Neuronal stem cell (in vitro differentiated cells): Measurements from ENCODE around the gene ZFP62.
A peak's percentile ranks its signal among the peaks of the same experiment; 100 is the strongest.
"Not testable (repeated sequence)": the region's sequence is repeated elsewhere in the genome, so short reads cannot be mapped to it uniquely, and the experiment has no call there.

ENCODE experiments used
- DNase-seq: peaks from one replicate; pipeline ENCODE4 v3.0.0-alpha.2; 2013; ENCODE audit warnings: low spot score
- H2AFZ ChIP-seq: one replicate; pipeline ENCODE4 v1.6.1; 2013; ENCODE audit warnings: mild to moderate bottlenecking, low read length, inconsistent platforms
- H2AK5ac ChIP-seq: 2 replicates; pipeline ENCODE4 v1.6.1; 2013; ENCODE audit warnings: low read depth, mild to moderate bottlenecking, inconsistent platforms, low read length, moderate library complexity, mixed read lengths
- H2BK120ac ChIP-seq: 2 replicates; pipeline ENCODE4 v1.6.1; 2013; ENCODE audit warnings: low read depth, mild to moderate bottlenecking, inconsistent platforms, low read length, moderate library complexity, mixed read lengths
- H2BK12ac ChIP-seq: one replicate; pipeline ENCODE4 v1.6.1; 2013; ENCODE audit warnings: low read length, inconsistent platforms
- H2BK15ac ChIP-seq: 2 replicates; pipeline ENCODE4 v1.6.1; 2013; ENCODE audit warnings: mild to moderate bottlenecking, low read length, inconsistent platforms, mixed read lengths
- H2BK5ac ChIP-seq: one replicate; pipeline ENCODE4 v1.6.1; 2013; ENCODE audit warnings: inconsistent platforms, mild to moderate bottlenecking, low read length, moderate library complexity
- H3K14ac ChIP-seq: one replicate; pipeline ENCODE4 v1.6.1; 2013; ENCODE audit warnings: low read length, inconsistent platforms
- H3K18ac ChIP-seq: 2 replicates; pipeline ENCODE4 v1.6.1; 2013; ENCODE audit warnings: low read length, inconsistent platforms
- H3K23ac ChIP-seq: 2 replicates; pipeline ENCODE4 v1.6.1; 2013; ENCODE audit warnings: low read depth, mild to moderate bottlenecking, mixed read lengths, low read length, inconsistent platforms; ENCODE audit not compliant: poor library complexity
- H3K27ac ChIP-seq: replicated peaks from 3 replicates; pipeline ENCODE4 v1.5.1; 2013; ENCODE audit warnings: low read length, inconsistent platforms
- H3K27me3 ChIP-seq, 3 experiments: 2 replicates each; pipeline ENCODE4 v1.6.1; 2013; ENCODE audit warnings: low read length in 3 of 3, mild to moderate bottlenecking in 2 of 3, inconsistent platforms in 1 of 3, low read depth in 1 of 3, mixed read lengths in 1 of 3, moderate library complexity in 1 of 3; ENCODE audit not compliant: control insufficient read depth in 3 of 3, insufficient read depth in 3 of 3
- H3K36me3 ChIP-seq, 2 donors: replicated peaks in 1 of 2; 2 replicates each; pipeline ENCODE4 v1.6.1; 2013; ENCODE audit warnings: low read length in 2 of 2; ENCODE audit not compliant: control insufficient read depth in 2 of 2, insufficient read depth in 2 of 2
- H3K4ac ChIP-seq: 2 replicates; pipeline ENCODE4 v1.6.1; 2013; ENCODE audit warnings: inconsistent platforms, mild to moderate bottlenecking, low read length, moderate library complexity
- H3K4me1 ChIP-seq, 2 donors: 1 replicate in 1 of 2; 2 replicates in 1 of 2; pipeline ENCODE4 v1.6.1; 2013; ENCODE audit warnings: low read length in 2 of 2, low read depth in 1 of 2; ENCODE audit not compliant: control insufficient read depth in 2 of 2, insufficient read depth in 1 of 2
- H3K4me2 ChIP-seq: one replicate; pipeline ENCODE4 v1.6.1; 2013; ENCODE audit warnings: mild to moderate bottlenecking, low read length, inconsistent platforms; ENCODE audit not compliant: insufficient read depth, poor library complexity, severe bottlenecking
- H3K4me3 ChIP-seq, 2 donors: 2 replicates each; pipeline ENCODE4 v1.5.1; 2013; ENCODE audit warnings: low read length in 2 of 2, mild to moderate bottlenecking in 2 of 2, inconsistent platforms in 1 of 2, moderate library complexity in 1 of 2
- H3K79me1 ChIP-seq: one replicate; pipeline ENCODE4 v1.6.1; 2013; ENCODE audit warnings: low read depth, mild to moderate bottlenecking, inconsistent platforms, low read length, moderate library complexity
- H3K9ac ChIP-seq: one replicate; pipeline ENCODE4 v1.6.1; 2013; ENCODE audit warnings: mild to moderate bottlenecking, low read depth, low read length, inconsistent platforms; ENCODE audit not compliant: poor library complexity
- H3K9me3 ChIP-seq, 2 donors: replicated peaks in 1 of 2; 2 replicates each; pipeline versions ENCODE3 to v1.6.1; 2013; ENCODE audit warnings: low read length in 2 of 2, mild to moderate bottlenecking in 2 of 2, inconsistent platforms in 1 of 2, low read depth in 1 of 2, mixed read lengths in 1 of 2, moderate library complexity in 1 of 2; ENCODE audit not compliant: control insufficient read depth in 2 of 2, insufficient read depth in 1 of 2
- H4K8ac ChIP-seq: one replicate; pipeline ENCODE4 v1.6.1; 2013; ENCODE audit warnings: low read depth, mild to moderate bottlenecking, inconsistent platforms, low read length, moderate library complexity
- H4K91ac ChIP-seq: one replicate; pipeline ENCODE4 v1.6.1; 2013; ENCODE audit warnings: low read length, low read depth, mild to moderate bottlenecking, inconsistent platforms; ENCODE audit not compliant: poor library complexity
- WGBS, 2 donors: extraction: QIAGEN DNeasy Blood & Tissue Kit; methylation state at CpG; one replicate each; pipeline ENCODE4 v1.1.7; 2013; ENCODE audit warnings: missing lambda C conversion rate in 2 of 2, mixed read lengths in 1 of 2; ENCODE audit not compliant: insufficient read length in 2 of 2, insufficient replicate concordance in 1 of 2; ENCODE audit errors: extremely low coverage in 2 of 2; 5-methylcytosine and 5-hydroxymethylcytosine counted together

Gene ZFP62

DNA sequence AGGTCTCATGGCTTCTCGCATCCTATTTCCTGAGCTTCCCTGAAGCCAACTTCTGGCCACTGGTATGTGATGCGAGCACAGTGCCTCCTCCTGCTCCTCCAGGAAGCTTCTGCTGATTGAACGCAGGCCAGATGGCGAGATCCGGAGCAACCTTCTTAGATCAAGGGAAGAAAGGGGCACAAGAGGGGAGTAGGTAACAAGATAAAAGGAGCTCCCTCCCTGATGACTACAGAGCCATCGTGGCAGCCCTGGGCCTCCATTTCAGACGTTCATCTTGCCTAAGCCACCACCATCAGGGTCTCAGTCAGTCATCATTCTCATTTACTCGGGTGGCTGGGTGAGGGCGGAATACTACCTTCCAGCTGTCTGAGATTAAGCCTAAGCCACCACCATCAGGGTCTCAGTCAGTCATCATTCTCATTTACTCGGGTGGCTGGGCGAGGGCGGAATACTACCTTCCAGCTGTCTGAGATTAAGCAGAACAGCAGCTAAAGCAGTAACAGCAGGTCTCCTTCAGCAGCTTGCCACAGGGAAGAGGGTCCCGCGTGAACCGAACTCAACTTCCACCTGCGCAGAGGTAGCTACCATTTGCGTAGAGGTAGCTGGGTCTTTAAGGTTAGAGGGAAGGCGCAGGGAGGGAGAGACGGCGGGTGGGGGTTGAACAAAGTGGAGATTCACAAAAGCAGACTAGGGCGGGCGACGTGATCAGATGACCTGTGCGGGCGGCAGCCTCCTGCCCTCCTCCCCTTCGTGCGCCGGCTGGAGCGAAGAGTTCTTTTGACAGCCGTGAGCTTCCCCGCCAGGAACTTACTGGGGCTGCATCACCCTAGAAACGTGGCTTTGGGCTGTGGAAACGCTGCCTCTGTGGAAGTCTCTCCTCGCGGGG lies 30.6 kb downstream of the ZFP62 start:
- Histone ChIP-seq H4K91ac (peak overlapping the region; percentile 93), H2AK5ac (peak overlapping the region; percentile 49), H2BK120ac (peak overlapping the region; percentile 47), H3K14ac (peak overlapping the region; percentile 67), H2BK15ac (peak overlapping the region; percentile 46), H3K9me3 (peaks cover 10 to 23% of the 10 kb centered on the region in 2 donors), H4K8ac (no peak overlapping the region), H3K4me2 (peak overlapping the region; percentile 88), H3K9ac (peak overlapping the region; percentile 87), H3K23ac (peak overlapping the region; percentile 78), H2AFZ (peak overlapping the region; percentile 77), H3K4me3 (peak overlapping the region in 1 of 2 donors; percentile 83), H3K79me1 (no peaks in the 10 kb centered on the region), H3K27me3 (peaks cover 0 to 13% (median 0%) of the 10 kb centered on the region in 3 experiments), H3K36me3 (peaks cover 0 to 3% of the 10 kb centered on the region in 2 donors), H3K27ac (peak overlapping the region; percentile 61), H3K4ac (no peak overlapping the region), H2BK5ac (peak overlapping the region; percentile 26), H2BK12ac (peak overlapping the region; percentile 51), H3K4me1 (peaks cover 0 to 4% of the 10 kb centered on the region in 2 donors), H3K18ac (peak overlapping the region; percentile 96)
- no CpG with 5 or more reads among the region's 35 CpGs for WGBS, 2 donors
- DNase-seq, result no peak

DNA sequence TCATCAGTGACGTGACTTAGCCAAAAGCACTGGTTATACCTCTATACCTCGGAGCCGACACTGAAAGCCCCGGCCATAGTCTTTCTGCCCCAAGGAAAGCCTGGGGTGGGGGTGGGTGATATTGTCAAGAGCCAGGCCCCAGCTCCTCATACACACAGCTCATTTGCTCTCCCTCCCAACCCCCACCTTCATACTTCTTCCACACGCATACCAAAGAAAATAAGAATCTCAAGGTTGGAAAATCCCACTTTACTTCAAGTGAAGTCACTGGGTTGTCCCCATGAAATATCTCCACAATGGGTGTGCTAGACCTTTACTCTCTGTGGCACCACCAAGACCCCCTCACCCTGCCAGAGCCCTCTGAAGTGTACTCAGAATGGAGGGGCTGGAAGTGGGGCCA lies 31.4 kb downstream of the ZFP62 start:
- Histone ChIP-seq H2BK5ac (no peak overlapping the region), H3K23ac (no peak overlapping the region), H2BK120ac (no peak overlapping the region), H3K18ac (no peak overlapping the region), H3K27me3 (peaks cover 0 to 13% (median 0%) of the 10 kb centered on the region in 3 experiments), H4K8ac (no peak overlapping the region), H3K9me3 (peaks cover 10 to 23% of the 10 kb centered on the region in 2 donors), H3K4me3 (no peak overlapping the region), H3K4me1 (peaks cover 0 to 4% of the 10 kb centered on the region in 2 donors), H2BK15ac (no peak overlapping the region), H3K4ac (no peak overlapping the region), H3K14ac (no peak overlapping the region), H4K91ac (no peak overlapping the region), H2AK5ac (no peak overlapping the region), H3K9ac (no peak overlapping the region), H2AFZ (no peak overlapping the region), H3K4me2 (no peak overlapping the region), H3K79me1 (no peaks in the 10 kb centered on the region), H3K36me3 (peaks cover 0 to 3% of the 10 kb centered on the region in 2 donors), H2BK12ac (no peak overlapping the region), H3K27ac (no peak overlapping the region)
- no peak for DNase-seq
- no CpG with 5 or more reads among the region's 5 CpGs for WGBS, 2 donors

DNA sequence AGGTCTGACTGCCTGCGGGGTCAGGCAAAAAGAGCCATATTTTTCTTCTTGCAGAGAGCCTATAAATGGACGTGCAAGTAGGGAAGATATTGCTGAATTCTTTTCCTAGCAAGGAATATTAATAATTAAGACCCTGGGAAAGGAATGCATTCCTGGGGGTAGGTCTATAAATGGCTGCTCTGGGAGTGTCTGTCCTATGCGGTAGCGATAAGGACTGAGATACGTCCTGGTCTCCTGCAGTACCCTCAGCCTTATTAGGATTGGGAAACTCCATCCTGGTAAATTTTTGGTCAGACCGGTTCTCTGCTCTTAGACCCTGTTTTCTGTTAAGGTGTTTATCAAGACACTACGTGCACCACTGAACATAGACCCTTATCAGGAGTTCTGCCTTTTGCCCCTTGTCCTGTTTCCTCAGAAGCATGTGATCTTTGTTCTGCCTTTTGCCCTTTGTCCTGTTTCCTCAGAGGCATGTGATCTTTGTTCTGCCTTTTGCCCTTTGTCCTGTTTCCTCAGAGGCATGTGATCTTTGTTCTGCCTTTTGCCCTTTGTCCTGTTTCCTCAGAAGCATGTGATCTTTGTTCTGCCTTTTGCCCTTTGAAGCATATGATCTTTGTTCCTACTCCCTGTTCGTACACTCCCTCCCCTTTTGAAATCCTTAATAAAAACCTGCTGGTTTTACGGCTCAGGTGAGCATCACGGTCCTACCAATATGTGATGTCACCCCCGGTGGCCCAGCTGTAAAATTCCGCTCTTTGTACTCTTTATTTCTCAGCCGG lies 32.1 kb downstream of the ZFP62 start:
- not testable (repeated sequence) for H3K4me3 ChIP-seq, H3K4me2 ChIP-seq, H3K27ac ChIP-seq, H3K14ac ChIP-seq, H2AK5ac ChIP-seq, H2AFZ ChIP-seq, DNase-seq, H3K9ac ChIP-seq, H3K4ac ChIP-seq, H4K8ac ChIP-seq, H2BK120ac ChIP-seq, H2BK15ac ChIP-seq, H3K4me1 ChIP-seq, H3K79me1 ChIP-seq, H3K18ac ChIP-seq, H3K23ac ChIP-seq, H4K91ac ChIP-seq, H2BK12ac ChIP-seq, H2BK5ac ChIP-seq, H3K36me3 ChIP-seq
- H3K9me3 ChIP-seq, result peaks cover 10 to 23% of the 10 kb centered on the region in 2 donors
- H3K27me3 ChIP-seq, result peaks cover 0 to 13% (median 0%) of the 10 kb centered on the region in 3 experiments
- WGBS, 2 donors, result no CpG with 5 or more reads among the region's 13 CpGs

DNA sequence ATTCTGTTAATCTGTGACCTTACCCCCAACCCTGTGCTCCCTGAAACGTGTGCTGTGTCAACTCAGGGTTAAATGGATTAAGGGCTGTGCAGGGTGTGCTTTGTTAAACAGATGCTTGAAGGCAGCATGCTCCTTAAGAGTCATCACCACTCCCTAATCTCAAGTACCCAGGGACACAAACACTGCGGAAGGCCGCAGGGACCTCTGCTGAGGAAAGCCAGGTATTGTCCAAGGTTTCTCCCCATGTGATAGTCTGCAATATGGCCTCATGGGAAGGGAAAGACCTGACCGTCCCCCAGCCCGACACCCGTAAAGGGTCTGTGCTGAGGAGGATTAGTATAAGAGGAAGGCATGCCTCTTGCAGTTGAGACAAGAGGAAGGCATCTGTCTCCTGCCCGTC lies 33.7 kb downstream of the ZFP62 start:
- not testable (repeated sequence) for DNase-seq, H3K4me2 ChIP-seq, H2BK15ac ChIP-seq, H3K4me1 ChIP-seq, H3K23ac ChIP-seq, H3K36me3 ChIP-seq, H4K91ac ChIP-seq, H3K18ac ChIP-seq, H3K27ac ChIP-seq, H2BK12ac ChIP-seq, H3K9ac ChIP-seq, H3K4ac ChIP-seq, H3K14ac ChIP-seq, H2AFZ ChIP-seq, H3K79me1 ChIP-seq, H2AK5ac ChIP-seq, H2BK120ac ChIP-seq, H4K8ac ChIP-seq, H2BK5ac ChIP-seq, H3K4me3 ChIP-seq
- WGBS, 2 donors, result no CpG with 5 or more reads among the region's 7 CpGs
- peaks cover 10 to 23% of the 10 kb centered on the region in 2 donors for H3K9me3 ChIP-seq
- peaks cover 0 to 17% (median 0%) of the 10 kb centered on the region in 3 experiments for H3K27me3 ChIP-seq
